ENCODE data around the gene MTX1. TPM values are rescaled to one million over a fixed set of nuclear protein-coding genes. Genes with fewer than 3 reads are reported as not detected.
"Not testable (repeated sequence)": the region's sequence is repeated elsewhere in the genome, so short reads cannot be mapped to it uniquely, and the experiment has no call there.

MTX1 gene
- total RNA-seq, 4 donors from 2014 or later, result 34.1 to 52.8 (median 38.0) TPM

DNA sequence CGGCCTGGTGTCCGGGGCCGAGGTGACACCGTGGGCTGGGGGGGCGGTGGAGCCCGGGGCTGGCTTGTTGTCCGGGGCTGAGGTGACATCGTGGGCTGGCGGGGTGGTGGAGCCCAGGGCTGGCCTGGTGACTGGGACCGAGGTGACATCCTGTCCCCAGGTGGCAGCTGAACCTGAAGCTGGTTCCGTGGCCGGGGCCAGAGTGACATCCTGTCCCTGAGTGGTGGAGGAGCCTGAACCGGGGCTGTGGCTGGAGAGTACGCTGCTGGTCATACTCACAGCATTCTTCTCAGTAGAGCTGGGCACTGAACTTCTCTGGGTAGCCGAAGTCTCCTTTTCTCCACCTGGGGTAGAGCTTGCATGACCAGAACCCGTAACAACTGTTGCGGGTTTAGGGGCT, 16.6 kb upstream of the MTX1 start:
- no peak for TF ChIP-seq POLR2A (IDR thresholded peaks at IDR 0.05; ENCODE audit: low read depth)
- no peak for TF ChIP-seq EP300 (IDR thresholded peaks at IDR 0.05)
- TF ChIP-seq POLR2AphosphoS5 (IDR thresholded peaks at IDR 0.05), result no peak
- TF ChIP-seq, protein P1, sequence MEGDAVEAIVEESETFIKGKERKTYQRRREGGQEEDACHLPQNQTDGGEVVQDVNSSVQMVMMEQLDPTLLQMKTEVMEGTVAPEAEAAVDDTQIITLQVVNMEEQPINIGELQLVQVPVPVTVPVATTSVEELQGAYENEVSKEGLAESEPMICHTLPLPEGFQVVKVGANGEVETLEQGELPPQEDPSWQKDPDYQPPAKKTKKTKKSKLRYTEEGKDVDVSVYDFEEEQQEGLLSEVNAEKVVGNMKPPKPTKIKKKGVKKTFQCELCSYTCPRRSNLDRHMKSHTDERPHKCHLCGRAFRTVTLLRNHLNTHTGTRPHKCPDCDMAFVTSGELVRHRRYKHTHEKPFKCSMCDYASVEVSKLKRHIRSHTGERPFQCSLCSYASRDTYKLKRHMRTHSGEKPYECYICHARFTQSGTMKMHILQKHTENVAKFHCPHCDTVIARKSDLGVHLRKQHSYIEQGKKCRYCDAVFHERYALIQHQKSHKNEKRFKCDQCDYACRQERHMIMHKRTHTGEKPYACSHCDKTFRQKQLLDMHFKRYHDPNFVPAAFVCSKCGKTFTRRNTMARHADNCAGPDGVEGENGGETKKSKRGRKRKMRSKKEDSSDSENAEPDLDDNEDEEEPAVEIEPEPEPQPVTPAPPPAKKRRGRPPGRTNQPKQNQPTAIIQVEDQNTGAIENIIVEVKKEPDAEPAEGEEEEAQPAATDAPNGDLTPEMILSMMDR (IDR thresholded peaks at IDR 0.05), result no peak
- 77% methylated on average over 11 of the region's 17 CpGs for WGBS
- H3K4me1 ChIP-seq, result peaks cover 30 to 52% (median 46%) of the 10 kb centered on the region in 4 donors
- no peaks in the 10 kb centered on the region for H3K9me3 ChIP-seq
- DNase-seq (ENCODE audit: extremely low spot score), result no peak
- intact Hi-C loops (cut with DNase I), result no loop called here
- peak overlapping the region; percentile 91 to 92 (median 92) for H3K27ac ChIP-seq (replicated peaks in 1 of 4)
- peaks cover 0 to 8% (median 2%) of the 10 kb centered on the region in 4 donors for H3K36me3 ChIP-seq
- H3K27me3 ChIP-seq, result no peaks in the 10 kb centered on the region
- H3K4me3 ChIP-seq, result no peak overlapping the region

DNA sequence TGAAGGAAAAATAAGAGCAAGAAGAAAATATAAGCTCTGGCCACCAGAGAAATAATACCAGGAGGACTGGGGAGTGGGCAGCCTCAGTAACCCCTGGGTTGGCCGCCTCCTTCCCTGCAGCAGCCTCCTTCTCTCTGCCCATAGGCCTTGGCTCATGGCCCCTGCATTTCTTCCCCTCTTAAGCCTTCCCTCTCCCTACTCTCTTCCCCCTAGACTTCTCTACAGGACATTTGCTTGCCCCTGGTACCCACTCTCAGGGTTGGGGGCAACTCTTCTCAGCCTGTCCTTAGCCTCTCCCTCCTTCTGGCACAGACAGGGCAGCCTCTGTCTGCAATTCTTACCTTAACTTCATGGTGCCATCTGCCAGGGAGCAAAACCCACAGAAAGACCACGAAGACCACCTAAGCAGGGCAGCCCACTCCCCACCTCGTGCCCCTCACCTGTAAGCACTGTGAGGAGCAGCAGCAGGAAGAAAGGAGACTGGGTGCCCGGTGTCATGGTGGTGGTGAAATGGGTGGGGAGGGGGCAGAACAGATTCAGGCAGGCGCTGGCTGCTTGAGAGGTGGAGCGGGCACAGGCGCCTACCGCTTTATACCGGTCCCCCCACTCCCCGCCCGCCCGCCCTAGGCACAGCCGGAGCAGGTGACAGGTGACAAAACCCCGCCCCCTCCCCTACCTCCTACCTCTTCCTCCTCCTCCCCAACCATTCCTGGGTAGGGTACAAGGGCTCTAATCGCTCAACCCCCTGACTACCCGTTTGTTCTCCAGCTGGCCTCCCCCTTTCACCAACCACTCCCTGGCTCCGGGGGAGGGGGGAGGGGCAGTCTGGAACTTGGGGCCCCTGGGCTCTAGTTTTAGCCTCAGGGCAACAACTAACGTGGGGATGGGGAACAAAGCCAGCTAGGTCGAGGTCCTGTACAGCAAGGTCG, 15.9 kb upstream of the MTX1 start:
- peak overlapping the region; percentile 64 to 67 (median 64) for H3K4me3 ChIP-seq
- H3K27me3 ChIP-seq, result no peaks in the 10 kb centered on the region
- peaks cover 30 to 59% (median 46%) of the 10 kb centered on the region in 4 donors for H3K4me1 ChIP-seq
- intact Hi-C loops (cut with DNase I), result no loop called here
- WGBS, result 55% methylated on average over 17 of the region's 20 CpGs
- peaks cover 0 to 13% (median 5%) of the 10 kb centered on the region in 4 donors for H3K36me3 ChIP-seq
- DNase-seq (ENCODE audit: extremely low spot score), result no peak
- no peaks in the 10 kb centered on the region for H3K9me3 ChIP-seq
- H3K27ac ChIP-seq (replicated peaks in 1 of 4), result peak overlapping the region; percentile 91 to 92 (median 92)
- TF ChIP-seq POLR2A (IDR thresholded peaks at IDR 0.05; ENCODE audit: low read depth) (no peak), POLR2AphosphoS5 (IDR thresholded peaks at IDR 0.05) (no peak), EP300 (IDR thresholded peaks at IDR 0.05) (no peak)
- TF ChIP-seq, protein P1 (IDR thresholded peaks at IDR 0.05), result no peak

DNA sequence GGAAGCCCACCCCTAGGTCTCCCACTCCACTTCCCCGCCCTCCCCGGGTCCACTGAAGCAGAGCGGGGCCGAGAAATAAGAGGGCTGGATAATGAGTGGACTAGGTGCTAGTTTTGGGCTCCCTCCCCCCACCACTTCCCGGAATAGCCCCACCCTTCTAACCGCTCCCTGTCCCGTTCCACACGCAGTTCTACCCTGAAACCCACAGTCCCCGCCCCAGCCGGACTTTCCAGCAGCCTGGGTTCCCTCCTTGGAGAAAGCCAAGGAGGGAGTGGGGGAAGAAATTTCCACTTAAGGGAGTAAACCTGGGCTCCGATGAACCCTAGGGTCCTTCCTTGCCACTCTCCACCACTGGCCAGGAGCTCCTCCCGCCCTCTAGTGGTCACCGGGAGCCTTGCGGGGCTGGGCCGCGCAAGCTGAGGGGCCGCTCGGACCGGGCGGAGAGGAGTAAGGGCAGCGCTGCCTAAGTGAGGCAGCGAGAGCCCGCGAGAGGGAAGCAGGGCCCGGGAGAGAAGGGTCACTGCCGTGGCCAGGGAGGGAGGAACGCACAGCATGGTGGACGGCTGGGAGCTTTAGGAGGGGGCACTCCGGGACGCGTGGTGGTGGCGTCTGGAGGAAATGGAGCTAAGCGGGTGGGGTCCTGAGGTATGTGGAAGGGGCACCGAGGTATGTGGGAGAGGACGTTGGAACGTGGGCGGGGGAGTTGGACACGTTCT, 15.1 kb upstream of the MTX1 start:
- intact Hi-C loops (cut with DNase I), result no loop called here
- Histone ChIP-seq H3K36me3 (peaks cover 0 to 21% (median 10%) of the 10 kb centered on the region in 4 donors), H3K27ac (replicated peaks in 1 of 4) (peak overlapping the region; percentile 91 to 92 (median 92)), H3K4me3 (peak overlapping the region; percentile 64 to 67 (median 64)), H3K4me1 (peaks cover 30 to 59% (median 46%) of the 10 kb centered on the region in 4 donors), H3K27me3 (no peaks in the 10 kb centered on the region), H3K9me3 (no peaks in the 10 kb centered on the region)
- TF ChIP-seq, protein P1 (IDR thresholded peaks at IDR 0.05), result peak; percentile 98 to 100 (median 99)
- TF ChIP-seq EP300 (IDR thresholded peaks at IDR 0.05) (no peak), POLR2A (IDR thresholded peaks at IDR 0.05; ENCODE audit: low read depth) (peak; percentile 61), POLR2AphosphoS5 (IDR thresholded peaks at IDR 0.05) (peak; percentile 79 to 88)
- WGBS, result 3% methylated on average over 38 of the region's 38 CpGs
- DNase-seq (ENCODE audit: extremely low spot score), result peak; percentile 97

DNA sequence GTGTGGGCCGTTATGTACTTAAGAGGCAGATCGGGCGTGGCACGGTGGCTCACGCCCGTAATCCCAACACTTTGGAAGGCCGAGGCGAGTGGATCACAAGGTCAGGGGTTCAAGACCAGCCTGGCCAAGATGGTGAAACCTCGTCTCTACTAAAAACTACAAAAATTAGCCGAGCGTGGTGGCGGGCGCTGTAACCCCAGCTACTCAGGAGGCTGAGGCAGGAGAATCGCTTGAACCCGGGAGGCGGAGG, 14.6 kb upstream of the MTX1 start:
- WGBS, result 7% methylated on average over 16 of the region's 16 CpGs
- H3K27me3 ChIP-seq; H3K9me3 ChIP-seq; intact Hi-C loops (cut with DNase I); DNase-seq (ENCODE audit: extremely low spot score): not testable (repeated sequence)
- Histone ChIP-seq H3K27ac (replicated peaks in 1 of 4) (peak overlapping the region; percentile 91 to 92 (median 92)), H3K4me1 (peaks cover 30 to 59% (median 46%) of the 10 kb centered on the region in 4 donors), H3K4me3 (peak overlapping the region; percentile 64 to 67 (median 64)), H3K36me3 (peaks cover 0 to 25% (median 11%) of the 10 kb centered on the region in 4 donors)

All from esophagus muscularis mucosa (tissue), 4 donors.